SKM-1 treated with dmso at 0.1 percent for 144 hours (cell line): Measurements from ENCODE around the gene VPS18.

Experiments
- DNase-seq: peaks from one replicate; lab custom pipeline; 2025; ENCODE audit not compliant: unreplicated experiment; lab: John Stamatoyannopoulos, UW

Gene VPS18

DNA sequence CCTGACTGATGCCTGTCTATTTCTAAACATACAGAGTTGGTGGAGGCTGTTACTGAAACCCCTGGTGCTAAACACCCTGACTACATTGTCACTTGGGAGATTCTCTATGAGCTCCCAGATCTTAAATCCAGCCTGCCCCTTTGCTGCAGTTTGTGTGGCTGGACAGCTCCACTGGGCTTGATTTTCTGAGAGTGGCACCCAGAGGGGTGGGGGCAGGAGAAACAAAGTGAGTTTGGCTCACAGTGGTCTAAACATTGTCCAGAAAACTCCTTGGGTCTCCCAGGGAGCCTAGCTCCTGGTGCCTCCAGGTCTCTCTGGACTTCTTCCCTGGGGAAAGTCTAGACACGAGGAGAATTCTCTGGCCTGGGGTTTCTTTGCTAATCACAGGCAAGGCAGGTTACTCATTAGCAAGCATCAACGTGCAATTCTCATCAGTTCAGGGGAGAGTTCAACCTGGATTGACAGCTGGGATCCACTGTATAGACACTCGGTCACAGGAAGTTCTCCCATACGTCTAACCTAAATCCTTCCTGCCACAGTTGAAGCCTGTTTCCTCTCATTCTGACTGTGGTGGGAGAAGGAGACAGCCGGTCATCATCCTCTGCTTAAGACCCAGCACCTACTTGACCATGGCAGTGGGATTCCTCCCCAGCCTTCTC is 27.8 kb downstream of the VPS18 start:
- no peak for DNase-seq

DNA sequence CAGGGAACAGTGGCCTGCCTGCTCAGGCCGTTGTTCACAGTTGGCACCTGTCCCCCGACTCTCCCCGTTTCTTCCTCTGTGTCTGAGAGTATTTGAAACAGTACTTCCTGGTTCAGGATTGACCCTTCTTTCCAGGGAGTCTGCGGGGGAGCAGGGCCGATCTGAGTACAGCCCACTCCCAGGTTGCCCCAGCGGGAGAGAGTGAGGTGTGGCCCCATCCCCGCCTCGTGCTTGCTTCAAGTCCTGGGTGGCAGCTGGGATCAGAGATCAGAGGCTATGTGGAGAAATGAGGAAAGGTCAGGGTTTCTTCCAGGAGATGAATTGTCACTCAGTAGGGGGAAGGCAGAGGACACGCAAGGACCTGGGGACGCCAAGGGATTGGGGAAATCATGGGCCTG is 28.4 kb downstream of the VPS18 start:
- no peak for DNase-seq

DNA sequence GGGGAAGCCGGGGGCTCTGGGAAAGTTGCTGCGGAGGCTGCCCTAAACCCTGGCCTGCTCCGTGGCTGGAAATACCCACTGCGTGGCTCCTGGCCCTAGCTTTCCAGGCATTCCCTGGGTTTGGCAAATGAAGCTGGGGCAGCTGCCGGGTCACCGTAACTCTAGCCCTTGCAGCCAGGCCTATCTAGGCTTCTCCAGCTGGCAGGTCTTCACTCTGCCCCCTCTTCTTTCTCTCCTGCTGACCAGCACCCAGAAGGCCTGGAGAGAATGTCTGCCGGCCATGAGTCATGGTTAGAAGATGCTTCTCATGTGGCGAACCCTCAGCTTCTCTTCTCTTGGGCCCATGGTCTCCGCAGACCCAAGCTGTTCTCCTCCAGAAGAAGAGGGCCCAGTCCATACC is 29.3 kb downstream of the VPS18 start:
- DNase-seq: no peak

DNA sequence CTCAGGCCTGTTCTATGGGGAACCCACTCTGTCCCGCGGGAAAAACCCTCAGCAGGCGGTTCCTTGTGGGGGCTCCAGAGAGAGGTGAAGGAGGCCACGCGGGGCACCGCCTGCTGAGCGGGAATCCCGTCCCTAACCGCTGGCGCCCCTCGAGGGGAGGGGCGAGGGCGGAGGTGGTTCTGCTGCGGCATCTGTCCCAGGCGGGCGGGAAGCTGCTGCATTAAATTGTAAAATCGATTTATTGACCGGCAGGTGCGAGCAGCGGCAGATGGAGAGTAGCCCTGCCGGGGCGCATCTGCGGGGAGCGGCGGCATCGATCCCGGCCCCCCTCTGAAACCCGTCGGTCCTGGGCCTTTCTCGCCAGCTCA is 31.2 kb downstream of the VPS18 start:
- DNase-seq: no peak

DNA sequence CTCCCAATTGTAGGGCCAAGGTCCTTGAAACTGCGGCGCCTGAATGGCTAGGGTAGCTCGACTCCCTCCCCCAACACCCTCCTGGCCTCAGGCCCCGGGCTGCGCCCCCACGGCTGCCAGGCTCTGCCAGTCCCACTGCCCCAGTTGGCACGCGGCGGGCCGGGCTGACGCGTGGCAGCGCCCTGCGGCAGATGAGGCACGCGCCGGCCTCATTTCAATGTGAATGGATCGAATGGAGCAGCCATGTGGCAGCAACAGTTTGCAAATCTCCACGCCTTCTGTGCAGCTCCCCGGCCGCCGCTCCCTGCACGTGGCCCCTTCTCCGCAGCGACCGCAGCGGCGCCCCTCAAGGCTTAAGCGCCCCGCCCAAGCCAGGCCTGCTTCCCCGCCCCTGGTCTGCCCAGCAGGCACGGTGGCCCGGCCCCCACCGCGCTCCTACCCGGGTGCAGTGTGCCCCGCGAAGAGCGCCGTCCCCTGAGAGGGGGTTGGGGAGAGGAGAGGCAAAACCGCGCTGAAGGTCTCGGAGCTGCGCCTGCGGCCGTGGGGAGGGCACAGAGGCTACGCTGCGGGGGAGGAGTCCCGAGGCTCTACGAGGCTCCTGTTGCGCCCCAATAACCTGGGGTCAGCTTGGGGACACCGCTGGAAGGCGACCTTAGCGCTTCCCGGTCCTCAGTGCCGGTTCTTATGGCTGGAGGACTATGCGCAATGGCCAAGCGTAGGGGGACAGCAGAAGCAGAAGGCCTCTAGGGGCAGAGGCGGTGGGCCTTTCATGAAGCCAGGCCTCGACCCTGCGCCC is 31.8 kb downstream of the VPS18 start:
- no peak for DNase-seq

GRCh38 chr15:40926659-40927494 is 32.6 kb downstream of the VPS18 start:
- DNase-seq: no peak

DNA sequence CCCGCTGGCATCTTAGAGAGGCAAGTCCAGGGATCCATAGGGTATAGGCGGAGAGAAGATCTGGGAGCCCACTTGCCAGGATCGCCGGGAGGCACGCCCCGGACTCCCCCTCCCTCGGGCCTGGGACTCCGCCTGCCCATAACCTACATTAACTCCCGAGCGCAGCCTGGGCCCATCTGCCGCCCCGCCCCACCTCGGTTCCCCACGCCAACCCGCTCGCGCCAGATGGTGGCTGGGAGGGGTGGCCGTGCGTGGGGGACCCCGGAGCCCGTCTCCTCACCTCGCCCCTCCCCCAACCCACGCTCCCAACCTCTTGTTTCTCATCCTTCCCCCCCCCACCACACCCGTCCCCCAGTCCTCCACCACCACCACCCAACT is 33.2 kb downstream of the VPS18 start:
- DNase-seq: no peak

GRCh38 chr15:40927873-40928806 is 33.9 kb downstream of the VPS18 start:
- no peak for DNase-seq

DNA sequence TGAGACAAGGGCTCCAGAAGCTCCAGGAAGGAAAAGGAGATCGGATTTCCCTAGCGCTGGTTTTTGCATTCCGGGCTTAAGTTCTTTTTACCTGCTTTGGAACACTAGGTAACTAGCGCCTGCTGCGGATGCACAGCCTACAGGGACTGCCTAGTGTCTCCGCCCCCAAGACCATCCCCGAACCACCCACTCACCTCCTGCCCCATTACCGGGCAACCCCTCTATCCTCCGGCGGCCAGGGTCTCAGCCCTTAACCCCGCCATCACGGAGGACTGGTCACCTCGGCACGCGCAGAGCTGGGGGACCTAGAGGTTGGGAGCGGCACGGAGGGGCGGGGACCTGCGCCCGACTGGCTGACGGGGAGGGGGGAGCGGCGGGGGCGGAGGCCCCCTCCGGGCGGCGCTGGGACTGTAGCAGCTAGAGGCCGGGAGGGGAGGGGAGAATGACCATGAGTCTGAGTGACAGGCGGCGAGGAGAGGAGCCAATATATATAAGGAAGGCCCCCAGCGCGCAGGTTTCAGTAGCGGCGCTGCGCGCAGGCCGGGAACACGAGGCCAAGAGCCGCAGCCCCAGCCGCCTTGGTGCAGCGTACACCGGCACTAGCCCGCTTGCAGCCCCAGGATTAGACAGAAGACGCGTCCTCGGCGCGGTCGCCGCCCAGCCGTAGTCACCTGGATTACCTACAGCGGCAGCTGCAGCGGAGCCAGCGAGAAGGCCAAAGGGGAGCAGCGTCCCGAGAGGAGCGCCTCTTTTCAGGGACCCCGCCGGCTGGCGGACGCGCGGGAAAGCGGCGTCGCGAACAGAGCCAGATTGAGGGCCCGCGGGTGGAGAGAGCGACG is 34.8 kb downstream of the VPS18 start, which contains the start of gene DLL4:
TSS of gene DLL4 (plus strand) at position 520 of the 839 bp plus-strand sequence. CDS start 329 bp downstream, outside the sequence.
- no peak for DNase-seq

- DNase-seq: no peak
Measured at GRCh38 chr15:40929660-40930429, 35.6 kb downstream of the VPS18 start.

DNA sequence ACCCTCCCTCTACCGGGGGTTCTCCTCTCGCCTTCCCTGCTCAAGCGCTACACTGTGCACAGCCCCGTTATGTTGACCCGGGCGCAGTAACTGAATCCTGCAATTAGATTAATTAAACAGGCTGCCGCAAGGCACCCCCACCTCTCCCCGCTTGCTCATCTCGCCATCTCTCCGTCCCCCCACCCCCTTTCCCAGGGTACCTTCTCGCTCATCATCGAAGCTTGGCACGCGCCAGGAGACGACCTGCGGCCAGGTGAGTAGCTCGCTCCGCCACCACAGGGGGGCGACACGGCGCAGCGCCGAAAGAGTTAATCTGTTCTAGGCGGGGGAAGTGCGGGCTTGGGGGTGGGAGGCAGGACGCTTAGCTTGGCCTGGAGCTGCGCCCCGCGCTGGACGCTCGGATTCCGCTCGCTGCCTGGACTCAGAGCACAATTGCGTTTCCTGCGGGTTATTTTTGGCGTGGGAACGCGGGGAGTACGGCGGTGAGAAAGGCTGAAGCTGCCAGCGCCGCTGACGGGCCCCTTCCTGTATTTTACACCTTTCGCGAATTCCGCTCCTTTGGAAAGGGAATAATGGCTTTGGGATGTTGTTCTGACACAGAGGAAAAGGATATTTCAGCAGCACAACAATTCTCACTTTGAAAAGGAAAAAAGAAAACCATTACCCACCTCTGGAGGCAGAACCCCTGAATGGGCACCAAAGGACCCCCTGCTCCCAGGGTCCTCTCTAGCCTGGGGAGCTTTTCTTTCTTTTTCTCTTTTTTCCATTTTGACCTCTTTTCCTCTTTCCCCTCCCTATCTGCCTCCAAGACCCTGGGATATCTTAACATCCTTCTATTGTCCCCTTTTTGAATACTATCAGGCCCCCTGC is 36.4 kb downstream of the VPS18 start:
- DNase-seq: no peak

DNA sequence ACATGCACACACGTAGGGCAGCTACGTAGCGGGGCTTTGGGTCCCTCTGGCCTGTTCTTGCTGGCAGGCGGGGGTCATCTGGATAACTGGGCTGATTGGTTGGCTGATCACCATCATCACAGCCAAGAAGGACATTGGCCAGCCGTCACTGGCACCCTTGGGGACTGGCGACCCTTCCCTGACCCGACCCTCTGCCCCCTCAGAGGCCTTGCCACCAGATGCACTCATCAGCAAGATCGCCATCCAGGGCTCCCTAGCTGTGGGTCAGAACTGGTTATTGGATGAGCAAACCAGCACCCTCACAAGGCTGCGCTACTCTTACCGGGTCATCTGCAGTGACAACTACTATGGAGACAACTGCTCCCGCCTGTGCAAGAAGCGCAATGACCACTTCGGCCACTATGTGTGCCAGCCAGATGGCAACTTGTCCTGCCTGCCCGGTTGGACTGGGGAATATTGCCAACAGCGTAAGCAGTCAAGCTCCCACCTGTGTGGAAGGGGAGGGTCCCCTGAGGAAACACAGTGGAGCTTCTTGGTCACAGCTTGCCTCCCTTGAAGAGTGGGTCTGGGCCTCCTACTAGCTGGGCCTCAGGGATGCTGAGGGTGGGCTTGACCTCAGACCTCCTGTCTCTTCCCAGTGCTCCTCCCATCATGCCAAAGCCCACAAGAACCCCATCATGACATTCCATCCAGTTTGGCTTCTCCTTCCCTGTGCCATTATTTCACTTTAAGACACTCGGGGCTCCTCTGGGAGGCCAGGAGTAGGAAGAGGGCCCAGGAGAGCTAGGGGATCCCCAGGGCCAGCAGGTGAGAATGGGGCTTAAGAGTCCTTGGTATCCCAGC is 37.3 kb downstream of the VPS18 start:
- no peak for DNase-seq

DNA sequence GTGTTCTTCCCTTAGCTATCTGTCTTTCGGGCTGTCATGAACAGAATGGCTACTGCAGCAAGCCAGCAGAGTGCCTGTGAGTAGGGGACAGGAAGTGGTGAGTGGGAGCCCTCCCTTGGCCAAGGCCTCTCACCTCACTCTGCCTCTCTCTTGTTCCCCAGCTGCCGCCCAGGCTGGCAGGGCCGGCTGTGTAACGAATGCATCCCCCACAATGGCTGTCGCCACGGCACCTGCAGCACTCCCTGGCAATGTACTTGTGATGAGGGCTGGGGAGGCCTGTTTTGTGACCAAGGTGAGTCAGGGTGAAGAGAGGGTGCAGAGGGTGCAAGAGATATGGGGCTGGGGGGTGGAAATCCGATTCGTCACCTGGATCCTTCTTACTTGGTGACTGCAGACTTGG is 37.9 kb downstream of the VPS18 start:
- no peak for DNase-seq

DNA sequence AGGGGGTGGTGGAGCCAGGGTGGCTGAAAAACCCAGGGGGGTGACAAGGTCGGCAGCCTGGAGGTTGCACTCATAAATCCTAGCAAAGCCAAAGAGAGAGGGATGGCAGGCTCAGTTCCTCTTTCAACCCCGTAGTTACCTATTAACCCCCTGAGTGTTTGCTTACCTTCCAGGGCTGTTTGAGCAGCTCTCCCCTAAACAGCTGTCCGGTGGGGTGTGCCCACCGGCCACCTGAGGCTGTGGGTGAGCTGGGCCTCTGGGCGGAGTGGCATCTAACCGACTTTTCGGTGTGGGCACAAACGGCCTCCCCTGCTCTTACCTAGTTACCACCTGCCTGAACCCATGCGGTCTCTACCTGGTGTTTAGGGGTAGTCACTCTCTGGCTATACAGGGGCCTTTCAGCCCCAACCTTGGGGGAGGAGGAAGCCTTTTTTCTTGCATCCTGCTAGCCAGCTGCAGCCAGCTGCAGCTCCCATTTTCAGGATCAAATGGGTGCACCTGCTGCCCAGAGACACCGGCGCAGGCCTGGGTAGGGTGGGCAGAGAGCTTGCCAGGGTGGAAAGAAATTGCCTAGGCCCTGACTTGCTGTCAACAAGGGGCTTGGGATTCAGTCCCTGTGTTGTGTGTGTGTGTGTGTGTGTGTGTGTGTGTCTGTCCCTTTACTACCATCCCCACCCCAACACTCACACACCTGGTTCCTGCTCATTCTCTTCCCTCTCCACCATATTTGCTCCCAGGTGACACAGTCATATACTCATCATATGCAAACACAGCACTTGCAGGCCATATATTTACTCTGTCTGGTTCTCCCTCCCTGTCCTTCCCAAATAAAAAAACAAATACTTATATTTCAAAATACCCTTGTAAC is 38.6 kb downstream of the VPS18 start:
- no peak for DNase-seq

- DNase-seq: no peak
Measured at GRCh38 chr15:40933517-40933902, 39.3 kb downstream of the VPS18 start.

DNA sequence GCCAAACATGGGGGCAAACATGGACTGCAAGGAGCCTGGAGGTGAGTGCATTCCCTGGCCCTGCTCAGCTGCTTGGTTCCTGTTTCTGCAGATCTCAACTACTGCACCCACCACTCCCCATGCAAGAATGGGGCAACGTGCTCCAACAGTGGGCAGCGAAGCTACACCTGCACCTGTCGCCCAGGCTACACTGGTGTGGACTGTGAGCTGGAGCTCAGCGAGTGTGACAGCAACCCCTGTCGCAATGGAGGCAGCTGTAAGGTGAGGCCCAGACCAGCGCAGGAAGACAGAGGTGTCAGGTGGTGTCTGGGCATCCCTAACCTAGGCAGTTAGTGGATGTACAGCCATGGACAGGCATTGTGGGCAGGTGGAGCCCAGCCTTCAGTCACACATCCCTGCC is 40.2 kb downstream of the VPS18 start:
- no peak for DNase-seq
